Aorta (tissue), 5 donors: ENCODE results near the gene GLRX5. TPM values are rescaled to one million over a fixed set of nuclear protein-coding genes. Genes with fewer than 3 reads are reported as not detected.
"Not testable (repeated sequence)": the region's sequence is repeated elsewhere in the genome, so short reads cannot be mapped to it uniquely, and the experiment has no call there.

Source experiments
- ATAC-seq: fragments of 200-7000 bp; cut with Tn5 transposase; one replicate; pipeline ENCODE4 v1.9.1; 2022; ENCODE audit warnings: moderate library complexity; ENCODE audit not compliant: low FRiP score
- DNase-seq, 2 donors: peaks; one replicate each; pipeline ENCODE4 v3.0.0-alpha.2; 2020
- H3K27ac ChIP-seq, 2 donors: one replicate each; pipeline ENCODE4 v1.5.1; 2013; ENCODE audit warnings: low read length in 2 of 2, mild to moderate bottlenecking in 2 of 2, moderate library complexity in 2 of 2, control low read depth in 1 of 2, inconsistent platforms in 1 of 2, low read depth in 1 of 2
- H3K27me3 ChIP-seq, 2 donors: one replicate each; pipeline ENCODE4 v1.6.1; 2013; ENCODE audit warnings: control low read depth in 1 of 2, low read length in 1 of 2, mild to moderate bottlenecking in 1 of 2, moderate library complexity in 1 of 2; ENCODE audit not compliant: insufficient read depth in 2 of 2, control insufficient read depth in 1 of 2
- H3K36me3 ChIP-seq, 2 donors: one replicate each; pipeline ENCODE4 v1.6.1; 2013; ENCODE audit warnings: control low read depth in 1 of 2, low read length in 1 of 2, mild to moderate bottlenecking in 1 of 2; ENCODE audit not compliant: insufficient read depth in 2 of 2, control insufficient read depth in 1 of 2
- H3K4me1 ChIP-seq, 2 donors: one replicate each; pipeline ENCODE4 v1.6.1; 2013; ENCODE audit warnings: low read length in 2 of 2, control low read depth in 1 of 2, mild to moderate bottlenecking in 1 of 2, moderate library complexity in 1 of 2; ENCODE audit not compliant: insufficient read depth in 2 of 2, control insufficient read depth in 1 of 2
- H3K4me3 ChIP-seq, 2 donors: one replicate each; pipeline ENCODE4 v1.5.1; 2013; ENCODE audit warnings: low read length in 2 of 2, control low read depth in 1 of 2, mild to moderate bottlenecking in 1 of 2
- H3K9me3 ChIP-seq: one replicate; pipeline ENCODE4 v1.6.1; 2013; ENCODE audit warnings: mild to moderate bottlenecking, low read length; ENCODE audit not compliant: control insufficient read depth
- WGBS, 2 donors: extraction: QIAGEN DNeasy Blood & Tissue Kit; methylation state at CpG; one replicate each; pipeline ENCODE4 v1.1.7; 2013; 5-methylcytosine and 5-hydroxymethylcytosine counted together
- intact Hi-C, 2 donors: fragments of 100-400 bp; cut with DNase I; formaldehyde crosslinking; loops; one replicate each; pipeline versions ENCODE4 v1.14.2 to v1.15.0; 2022
- polyA plus RNA-seq, 2 donors: library from polyadenylated mRNA; stranded (reverse); fragments of 200-250 nt; gene quantifications; one replicate each; pipeline ENCODE4 v1.2.3, GENCODE V29; 2013
- total RNA-seq, 2 donors: library from RNA; stranded (reverse); fragmentation: NEBNext Ultra II Directional; extraction: Animal tissue kit (Norgen Biotek cat#: 25700); gene quantifications; one replicate each; pipeline ENCODE4 v1.2.1, GENCODE V29; 2021
- donor health status: healthy with polysubstance abuse.
- donor health status: Bipolar disorder and iron deficiency.
- donor health status: DM: no; HTN: no; CAD: no.
- donor health status: DM: no; HTN: no; CAD: no.
- donor health status: DM: yes; HTN: yes; CAD: no.

The GLRX5 gene
- total and polyA plus RNA-seq, 4 donors: 20.1 to 54.2 (median 32.2) TPM

DNA sequence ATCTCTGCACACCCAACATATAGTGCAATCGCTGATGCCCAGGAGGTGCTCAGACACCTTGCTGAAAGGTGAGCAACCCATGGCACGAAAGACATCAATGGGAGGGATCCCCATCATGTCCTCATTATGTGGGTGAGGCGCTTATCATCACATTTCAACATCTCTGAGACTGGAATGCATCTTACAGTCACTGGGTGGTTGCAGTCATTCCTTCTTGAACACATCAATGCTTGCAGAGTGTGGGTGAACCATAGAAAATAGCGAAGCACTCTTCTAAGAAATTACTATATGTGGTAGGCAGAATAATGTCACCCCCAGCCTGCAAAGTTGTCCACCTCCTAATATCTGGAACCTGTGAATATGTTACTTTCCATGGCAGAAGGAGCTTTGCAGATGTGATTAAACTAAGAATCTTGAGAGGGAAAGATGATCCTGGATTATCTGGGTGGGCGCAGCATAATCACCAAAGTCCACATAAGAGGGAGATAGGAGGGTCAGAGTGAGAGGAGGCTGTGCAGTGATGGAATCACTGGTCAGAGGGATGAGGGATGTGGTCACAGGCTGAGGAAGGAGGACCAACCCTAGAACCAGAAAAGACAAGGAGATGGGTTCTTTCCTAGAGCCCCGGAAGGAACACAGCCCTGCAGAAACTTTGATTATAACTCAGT, 51.2 kb downstream of the GLRX5 start:
- H3K9me3 ChIP-seq: peaks cover 2% of the 10 kb centered on the region
- H3K4me3 ChIP-seq: no peak overlapping the region
- DNase-seq (no peak), ATAC-seq (no peak)
- H3K27ac ChIP-seq: no peak overlapping the region
- no peaks in the 10 kb centered on the region for H3K36me3 ChIP-seq
- 76 to 77% methylated on average over 6 of the region's 6 CpGs for WGBS, 2 donors
- H3K4me1 ChIP-seq: no peaks in the 10 kb centered on the region
- no peaks in the 10 kb centered on the region for H3K27me3 ChIP-seq
- intact Hi-C loops: no loop called here

DNA sequence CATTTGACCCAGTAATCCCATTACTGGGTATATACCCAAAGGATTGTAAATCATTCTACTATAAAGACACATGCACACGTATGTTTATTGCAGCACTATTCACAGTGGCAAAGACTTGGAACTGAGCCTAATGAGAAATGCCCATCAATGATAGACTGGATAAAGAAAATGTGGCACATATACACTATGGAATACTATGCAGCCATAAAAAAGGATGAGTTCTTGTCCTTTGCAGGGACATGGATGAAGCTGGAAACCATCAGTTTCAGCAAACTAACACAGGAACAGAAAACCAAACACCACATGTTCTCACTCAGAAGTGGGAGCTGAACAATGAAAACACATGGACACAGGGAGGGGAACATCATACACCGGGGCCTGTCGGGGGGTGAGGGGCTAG, 56.3 kb downstream of the GLRX5 start:
- ATAC-seq, H3K4me1 ChIP-seq: not testable (repeated sequence)

More for the DNA sequence above, 56.3 kb downstream of the GLRX5 start:
- intact Hi-C loops, H3K27ac ChIP-seq, H3K9me3 ChIP-seq, H3K27me3 ChIP-seq, H3K4me3 ChIP-seq, H3K36me3 ChIP-seq, DNase-seq: not testable (repeated sequence)
- WGBS, 2 donors: 86 to 92% methylated on average over 3 of the region's 3 CpGs

Other genes starting within 250 kb of the GLRX5 start
- gene CLMN, start 215.1 kb upstream of the GLRX5 start, total RNA-seq: 10 to 100 TPM; 15.8 to 18.3 TPM
- gene CLMN, start 215.1 kb upstream of the GLRX5 start, polyA plus RNA-seq: 1 to 10 TPM; 3.9 to 6.1 TPM
- 10 to 100 TPM; 39.1 to 61.5 TPM for gene SYNE3, start 18.4 kb upstream of the GLRX5 start, total RNA-seq
- 1 to 10 TPM; 3.0 to 6.9 TPM for gene SYNE3, start 18.4 kb upstream of the GLRX5 start, polyA plus RNA-seq
- gene TCL1B, start 151.4 kb downstream of the GLRX5 start, total RNA-seq: not detected
- not detected for gene TCL1B, start 151.4 kb downstream of the GLRX5 start, polyA plus RNA-seq
- not detected for gene TCL1A, start 179.1 kb downstream of the GLRX5 start, total RNA-seq
- not detected for gene TCL1A, start 179.1 kb downstream of the GLRX5 start, polyA plus RNA-seq